Activated T-cell treated with anti-CD3 and anti-CD28 coated beads, Interleukin-2, amount 50 U/mL, for 72 hours (primary cell): ENCODE results near the gene SUV39H2. TPM values are rescaled to one million over a fixed set of nuclear protein-coding genes. Genes with fewer than 3 reads are reported as not detected.

Experiments
- ATAC-seq, 2 donors: fragments of 150-1000 bp; cut with Tn5 transposase; replicated peaks in 1 of 2; 2 replicates each; pipeline ENCODE4 v1.10.0; 2021; ENCODE audit warnings: moderate library complexity in 2 of 2, mild to moderate bottlenecking in 1 of 2
- DNase-seq, 2 donors: peaks; one replicate each; pipeline ENCODE4 v3.0.0; 2021 to 2022; ENCODE audit warnings: mixed read lengths in 1 of 2
- H3K27ac Mint-ChIP-seq: one replicate; pipeline ENCODE4 v1.8.0; 2022; ENCODE audit warnings: mild to moderate bottlenecking, moderate library complexity, mixed read lengths
- H3K27me3 Mint-ChIP-seq: one replicate; pipeline ENCODE4 v1.8.0; 2022; ENCODE audit warnings: low read depth, mixed read lengths
- H3K36me3 Mint-ChIP-seq, 2 donors: one replicate each; pipeline ENCODE4 v1.8.0; 2022; ENCODE audit warnings: mixed read lengths in 2 of 2, mild to moderate bottlenecking in 1 of 2; ENCODE audit not compliant: insufficient read depth in 2 of 2
- H3K4me1 Mint-ChIP-seq: one replicate; pipeline ENCODE4 v1.8.0; 2022; ENCODE audit warnings: low read depth, mixed read lengths
- H3K4me3 Mint-ChIP-seq, 2 donors: one replicate each; pipeline ENCODE4 v1.8.0; 2022; ENCODE audit warnings: mild to moderate bottlenecking in 2 of 2, mixed read lengths in 2 of 2, moderate library complexity in 2 of 2
- H3K9me3 Mint-ChIP-seq, 2 donors: one replicate each; pipeline ENCODE4 v1.8.0; 2022; ENCODE audit warnings: mixed read lengths in 2 of 2
- total RNA-seq, 2 donors: library from RNA; stranded (reverse); gene quantifications; one replicate each; pipeline ENCODE4 v1.2.3, GENCODE V29; 2022

SUV39H2 gene
- total RNA-seq, 2 donors from 2014 or later = 16.9 to 18.5 TPM

GRCh38 chr10:14953424-14954000, 74.8 kb downstream of the SUV39H2 start:
- ATAC-seq (peak; percentile 51 to 64), DNase-seq (peak in 1 of 2 donors; percentile 57)
- H3K27me3 Mint-ChIP-seq = no peaks in the 10 kb centered on the region
- peak overlapping the region; percentile 94 to 98 for H3K4me3 Mint-ChIP-seq
- H3K36me3 Mint-ChIP-seq = peaks cover 1 to 10% of the 10 kb centered on the region in 2 donors
- peak overlapping the region; percentile 99 for H3K27ac Mint-ChIP-seq
- no peaks in the 10 kb centered on the region for H3K9me3 Mint-ChIP-seq
- H3K4me1 Mint-ChIP-seq = peaks cover 48% of the 10 kb centered on the region

Other genes starting within 250 kb of the SUV39H2 start
- gene FAM107B, start 104.0 kb upstream of the SUV39H2 start, total RNA-seq = 100 to 1,000 TPM; 163 to 180 TPM
- gene CDNF, start 40.8 kb upstream of the SUV39H2 start, total RNA-seq = 1 to 10 TPM; 2.9 to 3.2 TPM
- gene HSPA14, start 40.6 kb upstream of the SUV39H2 start, total RNA-seq = 10 to 100 TPM; 22.3 to 32.0 TPM
- 10 to 100 TPM; 19.8 to 26.3 TPM for gene MSANTD7, start 40.6 kb upstream of the SUV39H2 start, total RNA-seq
- gene DCLRE1C, start 75.2 kb downstream of the SUV39H2 start, total RNA-seq = 10 to 100 TPM; 22.9 to 25.8 TPM
- gene MEIG1, start 80.5 kb downstream of the SUV39H2 start, total RNA-seq = 1 to 10 TPM in 1 of 2 donors, not detected in 1; 2.4 TPM
- gene OLAH, start 165.1 kb downstream of the SUV39H2 start, total RNA-seq = 1 to 10 TPM; 3.5 to 3.8 TPM
- gene ACBD7, start 209.9 kb downstream of the SUV39H2 start, total RNA-seq = 1 to 10 TPM; 2.5 to 5.5 TPM
- gene RPP38, start 218.5 kb downstream of the SUV39H2 start, total RNA-seq = 10 to 100 TPM; 17.7 to 21.0 TPM